CD4-positive, alpha-beta T cell treated with Interleukin-17A for 1 hour (primary cell): Measurements from ENCODE around the gene GPR141.

Experiments used
- DNase-seq: peaks from one replicate; pipeline ENCODE4 v3.0.0-alpha.2; 2020

GPR141 gene

DNA sequence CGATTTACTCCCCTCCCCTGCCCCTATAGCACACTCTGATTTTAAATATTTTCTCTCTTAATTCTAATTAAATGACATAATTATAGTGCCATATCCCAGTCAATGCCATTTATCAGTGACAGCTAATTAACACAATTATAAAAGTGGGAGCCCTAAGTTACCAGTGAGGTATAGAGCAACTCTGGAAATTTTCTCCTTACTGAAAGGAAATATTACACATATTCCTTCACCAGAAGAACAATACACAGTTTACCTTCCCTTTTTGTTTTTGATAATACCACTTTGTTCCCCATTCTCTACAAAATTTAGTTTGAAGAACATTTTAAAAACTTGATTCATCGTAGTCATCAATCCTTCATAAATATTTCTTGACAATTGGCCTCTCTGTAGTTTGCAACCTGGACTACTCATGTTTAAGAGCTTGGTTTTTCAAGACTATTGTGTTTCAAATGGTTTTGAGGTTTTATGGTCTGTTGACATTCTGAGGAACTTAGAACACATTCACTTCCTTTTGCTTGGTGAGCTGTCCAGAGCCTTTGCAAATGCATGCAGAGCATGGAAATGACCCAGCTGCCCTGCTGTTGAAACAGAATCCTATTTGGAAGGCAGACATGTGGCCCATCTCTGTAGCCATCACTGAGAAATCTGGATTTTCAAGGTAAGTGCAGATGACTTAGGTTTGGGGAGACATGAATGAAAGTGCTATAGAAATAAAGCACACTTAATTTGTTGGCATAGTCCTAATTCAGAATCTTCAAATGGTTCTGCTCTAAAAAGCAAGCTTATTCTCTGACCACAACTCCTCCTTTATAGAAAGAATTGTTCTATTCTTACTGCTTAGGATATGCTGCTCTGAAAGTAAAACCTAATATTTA, at the start of gene GPR141:
TSS of gene GPR141 (plus strand) at position 521 of the 875 bp plus-strand sequence. CDS start 56,628 bp downstream, outside the sequence.
- DNase-seq = peak; percentile 18

DNA sequence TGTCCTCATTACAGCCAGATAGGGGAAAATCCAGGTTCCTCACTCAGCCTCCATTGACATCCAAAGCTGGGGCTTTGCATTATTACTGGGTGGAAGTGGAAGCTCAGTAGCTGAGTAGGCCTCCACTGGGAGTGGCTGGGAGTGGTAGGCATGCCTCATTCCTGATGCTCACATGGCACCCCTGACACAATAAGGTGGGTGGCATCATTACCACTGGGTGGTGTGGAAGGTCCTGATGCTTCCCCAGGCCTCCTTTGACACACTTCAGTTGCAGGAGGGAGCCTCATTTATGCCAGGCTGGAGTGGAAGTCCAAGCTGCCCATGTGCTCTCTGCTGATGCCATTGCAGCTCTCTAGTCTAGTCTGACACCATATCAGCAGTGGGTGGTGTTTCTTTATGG, 48.2 kb upstream of the GPR141 start:
- DNase-seq = no peak

- DNase-seq = no peak
Observed at GRCh38 chr7:37642028-37642540, 41.5 kb upstream of the GPR141 start.

- DNase-seq = no peak
Observed at GRCh38 chr7:37643876-37644275, 39.7 kb upstream of the GPR141 start.

DNA sequence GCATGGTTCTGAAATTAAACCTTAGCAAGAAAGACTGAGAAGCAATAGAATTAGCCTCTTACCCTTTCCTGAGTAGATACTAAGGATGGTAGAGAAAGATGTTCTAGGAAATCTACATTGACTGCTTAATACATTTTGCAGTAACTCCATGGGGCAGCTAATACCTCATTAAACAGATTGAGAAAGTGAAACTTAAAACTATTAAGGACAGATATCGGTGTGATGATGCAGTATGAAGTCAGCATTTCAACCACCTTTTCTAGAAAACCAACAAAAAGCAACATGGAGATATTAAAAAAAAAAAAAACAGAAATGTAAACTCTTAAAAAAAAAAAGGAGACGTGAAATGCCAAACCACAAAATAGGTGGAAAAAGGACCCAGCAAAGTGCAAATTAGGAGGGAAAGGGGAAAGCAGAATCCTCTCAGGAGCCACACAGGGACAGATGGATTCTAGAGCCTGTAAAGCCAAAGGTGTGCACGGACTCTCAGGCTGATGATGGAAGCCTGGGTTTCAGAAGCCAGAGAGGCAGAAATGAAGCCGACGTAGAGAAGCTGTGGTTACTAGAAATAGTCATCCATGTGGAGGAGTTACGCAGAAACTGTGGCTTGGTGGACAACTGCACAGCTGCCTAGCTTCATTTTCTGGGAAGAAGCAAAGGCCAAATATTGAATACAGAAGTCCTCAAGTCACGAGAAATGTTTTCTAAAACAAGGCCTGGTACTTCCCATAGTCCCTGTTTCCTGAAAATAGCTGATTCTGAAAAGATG, 38.1 kb upstream of the GPR141 start:
- no peak for DNase-seq

GRCh38 chr7:37656913-37657530, 26.5 kb upstream of the GPR141 start:
- peak; percentile 10 for DNase-seq

- DNase-seq = peak; percentile 42
Observed at GRCh38 chr7:37657816-37658215, 25.8 kb upstream of the GPR141 start.

- peak; percentile 6 for DNase-seq
Observed at GRCh38 chr7:37659971-37660565, 23.5 kb upstream of the GPR141 start.

DNA sequence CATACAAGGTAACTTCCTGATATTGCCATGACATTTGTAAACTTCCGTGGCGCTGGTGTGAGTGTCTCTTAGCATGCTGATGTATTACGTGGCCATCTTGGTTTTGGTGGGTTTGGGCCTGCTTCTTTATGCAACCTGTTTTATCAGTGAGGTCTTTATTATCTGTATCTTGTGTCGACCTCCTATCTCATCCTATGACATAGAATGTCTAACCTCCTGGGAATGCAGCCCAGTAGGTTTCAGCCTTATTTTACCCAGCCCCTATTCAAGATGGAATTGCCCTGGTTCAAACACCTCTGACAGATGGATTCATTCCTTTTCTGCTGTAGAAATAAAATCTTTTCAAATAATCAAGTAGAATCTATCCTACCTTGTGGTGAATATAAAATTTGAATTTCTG, 23.0 kb upstream of the GPR141 start:
- DNase-seq = no peak

GRCh38 chr7:37663693-37664092, 19.9 kb upstream of the GPR141 start:
- DNase-seq = peak; percentile 24

GRCh38 chr7:37665352-37666022, 18.1 kb upstream of the GPR141 start:
- no peak for DNase-seq

DNA sequence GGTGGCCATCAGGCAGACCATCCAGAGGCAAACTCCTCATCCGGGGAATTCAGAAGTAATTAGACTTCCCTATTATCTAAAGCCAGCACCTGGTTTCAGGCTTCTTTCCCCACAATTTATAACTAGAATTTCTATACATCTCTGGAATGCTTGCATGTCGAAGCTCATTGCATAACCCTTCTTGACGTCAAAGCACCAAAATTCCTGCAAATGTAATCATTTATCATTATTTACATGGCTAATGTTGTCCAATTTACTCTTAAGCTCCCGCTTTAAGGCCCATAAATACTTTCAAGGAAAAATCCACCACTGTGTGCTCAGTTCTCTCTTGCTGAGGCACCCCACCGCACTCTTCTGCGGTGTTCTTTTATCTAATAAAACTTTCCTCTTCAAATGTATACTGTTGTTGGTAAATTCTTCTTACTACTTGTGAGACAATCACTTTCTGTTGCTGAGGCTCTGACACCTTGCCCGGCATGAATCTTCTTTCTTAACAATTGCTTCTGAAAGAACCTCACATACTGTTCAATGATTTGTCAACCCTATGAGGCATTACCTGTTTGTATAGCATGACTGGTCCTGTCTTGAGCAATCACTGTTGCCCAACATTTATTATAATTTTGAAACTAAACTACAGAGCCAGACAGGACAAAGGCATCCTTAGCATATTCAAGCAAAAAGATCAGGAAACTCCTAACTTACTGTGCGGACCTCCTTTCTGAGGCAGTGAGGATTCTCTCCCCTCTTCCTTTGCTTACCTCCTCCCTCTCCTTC, 17.4 kb upstream of the GPR141 start:
- DNase-seq = no peak

DNA sequence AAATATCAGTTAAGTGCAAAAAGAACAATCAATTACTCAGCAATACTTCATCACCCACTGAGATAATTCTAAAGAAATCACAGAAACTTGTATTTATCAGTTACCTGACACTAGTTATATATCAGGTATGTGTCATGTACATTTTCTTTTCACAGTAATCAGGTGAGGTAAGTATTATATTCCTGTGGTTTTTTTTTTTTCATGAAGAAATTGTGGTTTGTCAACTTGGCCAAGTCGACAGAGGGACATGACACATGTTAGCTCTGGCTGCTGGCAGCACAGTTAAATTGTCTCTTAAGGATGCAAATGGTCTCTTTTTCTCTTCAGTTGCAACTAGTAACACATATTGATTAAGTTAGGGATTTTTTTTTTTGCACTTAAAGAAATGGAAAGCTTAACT, 13.7 kb upstream of the GPR141 start:
- DNase-seq = no peak

- no peak for DNase-seq
Observed at GRCh38 chr7:37670436-37670835, 13.1 kb upstream of the GPR141 start.

- DNase-seq = no peak
Observed at GRCh38 chr7:37671876-37672275, 11.7 kb upstream of the GPR141 start.

DNA sequence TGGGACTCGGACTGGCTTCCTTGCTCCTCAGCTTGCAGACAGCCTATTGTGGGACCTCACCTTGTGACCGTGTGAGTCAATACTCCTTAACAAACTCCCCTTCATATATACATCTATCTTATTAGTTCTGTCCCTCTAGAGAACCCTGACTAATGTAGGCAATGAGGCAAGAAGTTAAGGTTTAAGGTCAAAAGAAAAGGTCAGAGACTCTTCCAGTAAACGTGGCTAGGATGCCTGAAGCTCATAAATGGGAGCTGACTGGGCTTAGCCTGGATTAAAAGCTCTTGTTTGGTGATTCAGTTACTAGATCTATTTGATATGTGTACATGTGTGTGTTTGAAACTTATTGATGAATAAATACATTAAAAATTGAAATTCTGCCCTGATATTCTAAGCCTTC, 10.6 kb upstream of the GPR141 start:
- DNase-seq = no peak

GRCh38 chr7:37673523-37673922, 10.0 kb upstream of the GPR141 start:
- no peak for DNase-seq

GRCh38 chr7:37674531-37674930, 9.0 kb upstream of the GPR141 start:
- DNase-seq = no peak

DNA sequence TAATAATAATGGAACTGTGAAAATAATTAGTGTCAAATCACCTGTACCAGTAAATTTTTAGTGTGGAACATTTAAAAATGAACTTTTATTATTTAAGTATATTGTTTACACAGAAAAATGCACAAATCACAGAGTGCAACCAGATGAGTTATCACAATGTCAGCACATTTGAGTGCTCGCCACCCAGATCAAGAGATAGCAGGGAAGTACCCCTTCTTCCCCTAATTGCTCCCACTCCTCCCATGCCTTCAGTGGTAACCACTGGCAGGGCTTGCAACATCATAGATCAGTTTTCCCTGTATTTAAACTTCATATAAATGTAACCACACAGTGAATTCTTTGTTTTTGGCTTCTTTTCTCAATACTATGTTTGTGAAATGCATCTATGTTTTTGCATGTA, 7.8 kb upstream of the GPR141 start:
- DNase-seq = no peak

GRCh38 chr7:37684927-37685326, 1.4 kb downstream of the GPR141 start:
- DNase-seq = no peak

DNA sequence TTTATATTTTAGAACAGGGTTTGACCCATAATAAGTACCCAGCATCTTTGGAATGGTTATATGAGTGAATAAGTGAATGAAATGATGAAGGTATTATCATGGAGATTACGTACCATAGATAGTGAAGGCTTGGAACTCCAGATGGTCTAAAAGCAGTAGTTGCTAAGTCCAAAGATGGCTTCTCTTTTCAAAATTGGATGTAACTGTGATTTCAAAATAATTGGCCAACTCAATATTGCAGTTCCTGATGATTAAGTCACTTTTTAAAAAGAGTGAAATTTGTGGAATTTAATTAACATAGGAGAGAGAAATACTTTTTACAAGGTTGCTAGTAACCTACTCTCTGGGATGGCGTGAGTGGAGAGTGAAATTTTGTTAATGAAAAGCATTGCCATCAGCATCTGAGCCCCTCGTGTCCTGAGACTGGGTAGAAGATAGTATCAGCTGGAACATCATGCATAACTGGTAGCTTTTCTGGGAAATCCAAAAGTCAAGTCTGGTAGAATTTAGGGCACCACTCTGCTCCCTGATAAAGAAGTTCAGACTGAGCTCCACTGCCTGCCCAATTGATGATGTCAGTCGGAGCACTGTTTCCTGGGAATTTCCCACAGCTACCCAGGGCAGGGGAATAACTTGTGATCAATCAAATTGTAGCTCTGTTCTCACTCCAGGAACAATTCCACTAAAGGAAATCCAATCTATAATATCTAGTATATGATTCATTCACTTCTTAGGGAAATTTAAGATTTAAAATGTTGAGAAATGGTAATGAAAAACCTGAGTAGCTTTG, 3.2 kb downstream of the GPR141 start:
- no peak for DNase-seq
